Endothelial cell of umbilical vein (primary cell): ENCODE measurements around the gene CNTNAP4. TPM values are rescaled to one million over a fixed set of nuclear protein-coding genes. Genes with fewer than 3 reads are reported as not detected.

Experiments
- BruUV-seq: library from RNA; stranded (reverse); fragments of 400-500 nt; replicated peaks from 2 replicates; lab custom pipeline; 2021; lab: Mats Ljungman, UMichigan
- CTCF ChIA-PET: fragments of 300-600, 350-600 bp; sonication (Branson Sonifier 250); formaldehyde crosslinking; loops from one replicate; lab custom pipeline; 2021; ENCODE audit warnings: antibody characterized with exemption, inconsistent platforms; lab: Charles Lee
- POLR2A ChIA-PET: fragments of 300-600, 350-600 bp; sonication (Branson Sonifier 250); formaldehyde crosslinking; loops from one replicate; lab custom pipeline; 2021; ENCODE audit warnings: antibody characterized with exemption, inconsistent platforms; lab: Charles Lee
- DNase-seq: peaks from one replicate; pipeline ENCODE4 v3.0.0-alpha.2; 2011; ENCODE audit warnings: low read depth, low spot score
- FAIRE-seq: peaks from 2 replicates; lab custom pipeline; 2011; peaks lifted over from hg19 to GRCh38; lab: Jason Lieb, UNC
- H2AFZ ChIP-seq: 2 replicates; pipeline ENCODE4 v1.6.0; 2012; ENCODE audit warnings: low read depth, low read length, control low read depth, inconsistent platforms
- H3K27ac ChIP-seq: 2 replicates; pipeline ENCODE4 v1.5.1; 2011; ENCODE audit warnings: low read depth, mild to moderate bottlenecking, control low read depth, low read length, moderate library complexity; ENCODE audit not compliant: insufficient read depth
- H3K27me3 ChIP-seq, 2 experiments: 2 replicates each; pipeline versions ENCODE4 v1.6.0 to v1.6.1; 2011; ENCODE audit warnings: low read length in 2 of 2, mixed read lengths in 1 of 2; ENCODE audit not compliant: control insufficient read depth in 2 of 2, insufficient read depth in 2 of 2
- H3K36me3 ChIP-seq, 2 experiments: 2 replicates in 1 of 2; 3 replicates in 1 of 2; pipeline ENCODE4 v1.5.1; 2011; ENCODE audit warnings: low read length in 2 of 2, mild to moderate bottlenecking in 1 of 2, moderate library complexity in 1 of 2; ENCODE audit not compliant: control insufficient read depth in 2 of 2, insufficient read depth in 2 of 2; ENCODE audit errors: extremely low read depth in 1 of 2
- H3K4me1 ChIP-seq: 3 replicates; pipeline ENCODE4 v1.5.1; 2011; ENCODE audit warnings: mild to moderate bottlenecking, low read length; ENCODE audit not compliant: control insufficient read depth, insufficient read depth; ENCODE audit errors: extremely low read depth
- H3K4me2 ChIP-seq: 2 replicates; pipeline ENCODE4 v1.6.1; 2011; ENCODE audit warnings: low read length, control low read depth, mixed read lengths; ENCODE audit not compliant: insufficient read depth
- H3K4me3 ChIP-seq, 3 experiments: fragments of 200-600 bp in 1 of 3; sonication (generic), shearing (Covaris generic) in 1 of 3; replicated peaks in 1 of 3; 2 replicates each; pipeline ENCODE4 v1.5.1; 2011 to 2016; ENCODE audit warnings: control low read depth in 3 of 3, low read length in 3 of 3, mild to moderate bottlenecking in 2 of 3, inconsistent platforms in 1 of 3, low read depth in 1 of 3, moderate library complexity in 1 of 3; ENCODE audit not compliant: insufficient read depth in 1 of 3
- H3K79me2 ChIP-seq: 2 replicates; pipeline ENCODE4 v1.6.0; 2012; ENCODE audit warnings: low read length, inconsistent platforms; ENCODE audit not compliant: control insufficient read depth, insufficient read depth
- H3K9ac ChIP-seq: replicated peaks from 2 replicates; pipeline ENCODE3; 2011; ENCODE audit warnings: low read length, control low read depth; ENCODE audit not compliant: insufficient read depth; ENCODE audit errors: extremely low read depth
- H3K9me1 ChIP-seq: replicated peaks from 3 replicates; pipeline ENCODE4 v1.6.0; 2011; ENCODE audit warnings: mild to moderate bottlenecking, low read length; ENCODE audit not compliant: control insufficient read depth, insufficient read depth; ENCODE audit errors: extremely low read depth
- H3K9me3 ChIP-seq: replicated peaks from 2 replicates; pipeline ENCODE4 v1.5.1; 2012; ENCODE audit warnings: low read length, inconsistent platforms; ENCODE audit not compliant: control insufficient read depth, insufficient read depth
- H4K20me1 ChIP-seq: replicated peaks from 2 replicates; pipeline ENCODE3; 2011; ENCODE audit warnings: mild to moderate bottlenecking, low read length; ENCODE audit not compliant: control insufficient read depth, insufficient read depth; ENCODE audit errors: extremely low read depth
- CTCF ChIP-seq, 2 donors: IDR thresholded peaks; 1 replicate in 1 of 2; 2 replicates in 1 of 2; pipeline ENCODE4 v1.5.1; 2011; ENCODE audit warnings: low read length in 2 of 2, mild to moderate bottlenecking in 2 of 2, moderate library complexity in 2 of 2, control low read depth in 1 of 2, inconsistent platforms in 1 of 2, low read depth in 1 of 2; ENCODE audit not compliant: insufficient read depth in 1 of 2; ENCODE audit errors: extremely low read depth in 1 of 2
- EZH2 ChIP-seq: IDR thresholded peaks from 2 replicates; pipeline ENCODE4 v1.6.1; 2012; ENCODE audit warnings: borderline replicate concordance, low read depth, mild to moderate bottlenecking, moderate library complexity, low read length, inconsistent platforms; ENCODE audit not compliant: severe bottlenecking
- FOS ChIP-seq: IDR thresholded peaks from 2 replicates; pipeline ENCODE4 v1.6.1; 2011; ENCODE audit warnings: mild to moderate bottlenecking, low read length, moderate library complexity, borderline replicate concordance; ENCODE audit not compliant: insufficient read depth
- GATA2 ChIP-seq: IDR thresholded peaks from 2 replicates; pipeline ENCODE4 v1.7.0; 2011; ENCODE audit warnings: low read depth, mild to moderate bottlenecking, moderate library complexity, mixed read lengths, low read length; ENCODE audit not compliant: insufficient read length, insufficient read depth
- JUN ChIP-seq: IDR thresholded peaks from 2 replicates; pipeline ENCODE4 v1.6.1; 2011; ENCODE audit warnings: borderline replicate concordance, low read depth; ENCODE audit not compliant: insufficient read length, insufficient read depth
- MAX ChIP-seq: IDR thresholded peaks from 2 replicates; pipeline ENCODE4 v1.6.1; 2011; ENCODE audit not compliant: insufficient read depth, insufficient read length
- MYC ChIP-seq: IDR thresholded peaks from one replicate; pipeline ENCODE4 v1.6.1; 2011; ENCODE audit warnings: mild to moderate bottlenecking, low read depth, low read length
- POLR2A ChIP-seq: IDR thresholded peaks from 2 replicates; pipeline ENCODE4 v1.6.1; 2012; ENCODE audit warnings: low read depth, mild to moderate bottlenecking, control low read depth, low read length
- POLR2AphosphoS5 ChIP-seq: IDR thresholded peaks from 2 replicates; pipeline ENCODE4 v1.6.1; 2012; ENCODE audit warnings: low read depth, mild to moderate bottlenecking, control low read depth, low read length, moderate library complexity; ENCODE audit not compliant: insufficient read depth
- dilution Hi-C: fragments of 300-500 bp; cut with MboI; formaldehyde crosslinking; loops from one replicate; pipeline ENCODE4 v1.15.0; 2019; ENCODE audit warnings: low sequenced_read_pairs; ENCODE audit not compliant: extremely low pct_ligation_motif_present
- intact Hi-C: fragments of 100-400 bp; cut with micrococcal nuclease; formaldehyde crosslinking; loops from one replicate; pipeline ENCODE4 v1.10.0; 2022
- polyA plus RNA-seq, 4 experiments: library from polyadenylated mRNA; depleted of rRNA in 3 of 4; stranded (reverse) in 3 of 4; unstranded in 1 of 4; fragments of >200 nt; gene quantifications; 2 replicates each; pipeline versions ENCODE4 v1.2.1 to v1.2.3, GENCODE V29; 2011 to 2012; ENCODE audit warnings: missing spikeins in 1 of 4
- total RNA-seq: library from RNA; stranded (reverse); gene quantifications from 2 replicates; pipeline ENCODE4 v1.2.3, GENCODE V29; 2021

The CNTNAP4 gene
- total and polyA plus RNA-seq, 2 donors (not counting 3 experiments of a cell fraction or from before 2014, with no cell fraction given) = not detected

- Histone ChIP-seq H3K36me3 (no peaks in the 10 kb centered on the region), H3K9me1 (no peaks in the 10 kb centered on the region), H3K27ac (no peak overlapping the region), H4K20me1 (no peaks in the 10 kb centered on the region), H3K79me2 (no peaks in the 10 kb centered on the region), H3K4me2 (no peak overlapping the region), H3K4me1 (no peaks in the 10 kb centered on the region), H3K27me3 (no peaks in the 10 kb centered on the region), H2AFZ (no peak overlapping the region), H3K4me3 (no peak overlapping the region), H3K9ac (no peak overlapping the region), H3K9me3 (peaks cover 2% of the 10 kb centered on the region)
- no TSS peak for BruUV-seq
- ChIA-PET CTCF (no interaction called here), POLR2A (no interaction called here)
- dilution Hi-C loops = no loop called here
- TF ChIP-seq MAX (no peak), GATA2 (no peak), CTCF (IDR thresholded peaks at IDR 0.05; ENCODE audit: extremely low read depth in 1 of 2, insufficient read depth in 1 of 2, low read depth in 1 of 2, low read length in 2 of 2) (no peak), EZH2 (no peak), MYC (no peak), JUN (no peak), POLR2AphosphoS5 (no peak), POLR2A (no peak), FOS (no peak)
- intact Hi-C loops = no loop called here
- no peak for DNase-seq
- FAIRE-seq = no peak
Measured at GRCh38 chr16:76502555-76502954, 225.4 kb downstream of the CNTNAP4 start.
